NCI-H1105 (cell line): ENCODE data around the gene WDR35.

Experiments
- DNase-seq: peaks from one replicate; lab custom pipeline; 2025; lab: John Stamatoyannopoulos, UW

Gene WDR35

DNA sequence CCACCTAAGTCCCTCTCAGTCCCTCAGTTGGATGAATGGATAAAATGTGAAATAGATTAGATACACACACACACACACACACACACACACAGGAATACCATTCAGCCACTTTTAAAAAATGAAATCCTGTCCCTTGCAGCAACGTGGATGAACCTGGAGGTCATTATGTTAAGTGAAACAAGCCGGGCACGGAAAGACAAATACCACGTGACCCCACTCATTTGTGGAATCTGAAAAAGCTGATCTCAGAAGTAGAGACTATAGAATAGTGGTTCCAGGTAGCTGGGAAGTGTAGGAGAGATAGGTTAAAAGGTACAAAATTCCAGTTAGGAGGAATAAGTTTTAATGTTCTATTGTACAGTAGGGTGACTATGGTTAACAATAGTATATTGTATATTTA, 119.1 kb downstream of the WDR35 start:
- DNase-seq = no peak

- DNase-seq = no peak
Observed at GRCh38 chr2:19868701-19869580, 121.0 kb downstream of the WDR35 start.

- no peak for DNase-seq
Observed at GRCh38 chr2:19868224-19868623, 121.7 kb downstream of the WDR35 start.

GRCh38 chr2:19866771-19867170, 123.1 kb downstream of the WDR35 start:
- no peak for DNase-seq

DNA sequence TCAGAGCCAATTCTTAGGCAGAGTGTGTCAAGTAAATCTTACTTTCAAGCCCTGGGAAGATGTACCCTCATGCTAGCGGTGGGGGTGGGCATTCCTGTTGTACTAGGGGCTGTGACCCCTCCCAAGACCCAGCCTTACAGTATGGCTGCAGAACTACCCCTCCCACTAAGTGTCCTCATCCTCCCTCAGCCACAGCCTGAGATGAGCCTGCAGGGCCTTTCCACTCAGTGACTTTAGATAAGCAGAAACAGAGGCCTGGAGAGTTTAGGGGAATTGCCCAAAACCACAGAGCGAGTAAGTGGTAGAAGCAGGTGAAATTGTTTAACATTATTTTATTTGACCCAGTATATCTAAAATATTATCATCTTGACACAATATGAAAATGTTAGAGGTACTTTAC, 124.8 kb downstream of the WDR35 start:
- no peak for DNase-seq

DNA sequence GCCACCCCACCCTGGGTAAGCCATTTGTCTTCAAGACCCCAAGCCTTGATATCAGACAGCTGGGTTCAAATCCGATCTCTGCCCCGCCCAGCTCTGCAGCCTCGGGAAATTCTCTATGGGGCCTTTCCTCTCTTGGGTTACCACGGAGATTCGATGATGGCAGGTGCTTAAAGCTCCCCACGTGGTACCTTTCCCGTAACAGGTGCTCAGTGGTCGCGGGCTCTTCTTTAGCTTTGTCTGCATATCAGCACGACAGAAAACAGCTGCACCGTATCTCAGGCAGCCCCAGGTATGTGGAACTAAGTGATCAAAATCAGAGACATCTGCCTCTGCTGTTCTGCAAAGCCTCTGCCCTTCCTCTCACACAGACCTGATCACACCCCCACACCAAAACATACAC, 125.5 kb downstream of the WDR35 start:
- no peak for DNase-seq

- DNase-seq = no peak
Observed at GRCh38 chr2:19863303-19864041, 126.4 kb downstream of the WDR35 start.

- no peak for DNase-seq
Observed at GRCh38 chr2:19861813-19862212, 128.1 kb downstream of the WDR35 start.
